ENCODE data around the gene BTG4. TPM values are rescaled to one million over a fixed set of nuclear protein-coding genes. Genes with fewer than 3 reads are reported as not detected.

The BTG4 gene
- total RNA-seq = 0.13 TPM in 1 of 2 replicates, not detected in the other

DNA sequence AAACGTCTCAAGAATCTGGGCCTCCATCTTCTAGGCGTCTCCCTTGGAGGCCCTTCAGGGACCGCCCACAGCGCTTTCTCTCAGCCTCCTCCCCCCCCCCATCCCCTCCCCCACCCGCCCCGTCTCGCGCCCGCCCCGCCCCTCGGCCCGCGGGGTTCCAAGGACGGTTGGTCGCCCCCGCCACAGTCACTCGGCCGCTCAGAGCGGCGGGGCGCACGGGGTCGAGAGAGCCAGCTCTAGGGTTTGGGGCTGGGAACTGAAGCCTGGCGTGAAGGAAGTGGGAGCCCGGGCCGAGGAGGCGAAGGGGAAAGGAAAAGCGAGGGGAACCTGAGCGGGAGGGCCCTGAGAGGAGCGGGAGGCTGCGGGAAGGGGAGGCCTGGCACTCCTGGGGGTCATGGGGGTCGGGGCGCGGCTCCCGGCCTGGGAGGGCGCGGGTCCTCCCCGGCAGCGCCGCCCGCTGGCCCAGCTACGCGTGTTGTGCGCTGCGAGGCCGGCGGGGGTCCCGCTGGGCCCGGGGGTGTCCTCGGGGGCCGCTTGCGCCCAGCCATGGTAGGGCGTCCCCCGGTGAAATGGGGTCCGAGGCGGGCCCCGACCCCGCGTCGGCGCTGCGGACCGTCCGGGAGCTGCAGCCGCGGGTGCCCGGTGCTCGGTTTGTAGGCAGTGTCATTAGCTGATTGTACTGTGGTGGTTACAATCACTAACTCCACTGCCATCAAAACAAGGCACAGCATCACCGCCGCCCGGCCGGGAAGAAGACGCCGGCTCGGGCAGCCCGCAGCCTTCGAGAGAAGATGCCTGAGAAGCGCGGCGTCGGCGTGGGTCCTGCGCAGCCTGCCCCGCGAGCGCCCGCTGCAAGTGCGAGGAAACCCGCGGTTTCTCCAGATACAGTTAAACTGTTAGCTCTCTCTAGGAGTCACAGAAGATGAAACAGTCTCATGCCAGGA lies at the start of gene BTG4:
BTG4 (minus strand) TSS at position 91 of the 944 bp plus-strand sequence. CDS start 13,610 bp downstream, outside the sequence.

DNA sequence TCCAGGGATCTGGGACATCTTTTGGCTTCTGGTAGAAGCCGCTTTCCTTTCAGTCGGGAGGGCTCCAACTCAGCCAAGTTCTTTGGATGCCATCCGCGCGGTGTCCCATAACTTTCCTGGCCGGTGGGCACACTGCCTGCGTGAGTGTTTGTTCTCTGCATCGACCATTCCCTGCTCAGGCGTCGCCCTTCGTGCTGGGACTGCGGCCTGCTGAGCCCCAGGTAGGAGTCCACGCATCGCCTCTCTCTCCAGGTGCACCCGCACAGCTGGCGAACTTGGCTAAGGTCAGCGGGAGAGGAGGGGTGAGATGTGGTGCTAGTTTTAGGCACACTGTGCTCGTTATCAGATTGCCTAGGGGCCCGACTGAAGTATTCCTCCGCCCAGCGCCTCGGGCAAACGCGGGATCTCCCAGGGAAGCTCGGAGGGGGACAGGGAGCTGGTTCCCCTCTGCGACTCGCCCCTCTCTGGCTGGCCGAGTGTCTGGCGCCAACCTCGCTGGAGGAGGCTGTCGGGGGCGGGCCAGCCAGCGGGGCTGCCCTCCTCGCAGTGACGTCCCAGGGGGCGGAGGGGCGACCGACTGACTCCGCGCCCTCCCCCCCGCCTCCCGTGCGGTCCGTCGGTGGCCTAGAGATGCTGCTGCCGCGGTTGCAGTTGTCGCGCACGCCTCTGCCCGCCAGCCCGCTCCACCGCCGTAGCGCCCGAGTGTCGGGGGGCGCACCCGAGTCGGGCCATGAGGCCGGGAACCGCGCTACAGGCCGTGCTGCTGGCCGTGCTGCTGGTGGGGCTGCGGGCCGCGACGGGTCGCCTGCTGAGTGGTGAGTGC lies 28.1 kb upstream of the BTG4 start, which contains the start of gene LAYN:
LAYN (plus strand) TSS at position 607 of the 823 bp plus-strand sequence; CDS start at position 731, 124 bp downstream.

DNA sequence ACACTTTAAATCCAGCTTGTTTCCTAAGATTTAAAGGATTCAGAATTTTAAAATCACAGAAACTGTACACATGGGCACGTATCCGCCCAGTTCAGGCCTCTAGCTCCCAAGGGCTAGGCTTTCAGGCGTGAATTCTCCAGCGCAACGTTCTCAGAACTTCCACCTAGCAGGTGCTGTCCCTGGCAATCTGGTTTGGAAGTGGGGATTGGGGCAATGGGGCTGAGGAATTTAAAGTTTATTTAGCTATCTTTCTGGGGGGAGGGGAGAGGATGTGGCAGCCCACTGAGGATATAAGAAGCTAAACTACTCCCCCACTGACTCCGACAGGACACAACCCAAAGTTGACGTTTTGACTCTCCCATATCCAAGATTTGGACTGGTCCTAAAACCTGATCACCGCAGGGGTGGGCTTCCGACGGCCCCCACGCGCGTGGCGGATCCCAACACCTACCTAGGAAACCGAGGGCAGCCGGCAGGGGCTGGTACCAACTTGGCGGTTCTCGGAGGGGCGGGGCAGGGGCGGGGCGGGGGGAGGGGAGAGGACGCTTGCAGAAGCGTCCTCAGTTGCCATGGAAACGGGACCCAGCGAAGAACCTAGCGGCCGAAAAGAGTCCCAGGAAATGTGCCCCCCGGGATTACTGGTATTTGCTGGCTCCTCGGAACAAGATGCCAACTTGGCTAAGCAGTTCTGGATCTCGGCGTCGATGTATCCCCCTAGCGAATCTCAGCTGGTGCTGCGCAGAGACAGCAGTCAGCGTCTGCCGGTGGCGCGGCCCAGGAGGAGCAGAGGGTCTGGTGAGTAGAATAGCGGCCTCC lies 2.2 kb upstream of the BTG4 start, which contains the start of gene HOATZ:
HOATZ (plus strand) TSS at position 563 of the 816 bp plus-strand sequence; CDS start at position 570, 7 bp downstream.

Other genes starting within 250 kb of the BTG4 start
- gene POU2AF3, start 213.8 kb downstream of the BTG4 start, total RNA-seq = 0.26 TPM in 1 of 2 replicates, not detected in the other
- gene POU2AF1, start 133.1 kb downstream of the BTG4 start, total RNA-seq = under 0.01 TPM in 1 of 2 replicates, not detected in the other
- under 0.01 TPM in 1 of 2 replicates, not detected in the other for gene HOATZ, start 2.4 kb upstream of the BTG4 start, total RNA-seq
- gene LAYN, start 28.3 kb upstream of the BTG4 start, total RNA-seq = 22.4 and 27.9 TPM in 2 replicates
- gene SIK2, start 90.1 kb upstream of the BTG4 start, total RNA-seq = 10.0 and 35.0 TPM in 2 replicates